T-helper 17 cell (primary cell): ENCODE results near the gene LEF1. TPM values are rescaled to one million over a fixed set of nuclear protein-coding genes. Genes with fewer than 3 reads are reported as not detected.
A peak's percentile ranks its signal among the peaks of the same experiment; 100 is the strongest.

ENCODE experiments used
- ATAC-seq: fragments of 150-1000 bp; cut with Tn5 transposase; 2 replicates; pipeline ENCODE4 v1.10.0; 2021; ENCODE audit warnings: mild to moderate bottlenecking, moderate library complexity
- DNase-seq, 3 donors: peaks; one replicate each; pipeline versions ENCODE4 v3.0.0 to v3.0.0-alpha.2; 2020 to 2021
- H3K9me3 ChIP-seq: one replicate; pipeline ENCODE4 v1.7.0; 2013; ENCODE audit warnings: low read length, mild to moderate bottlenecking; ENCODE audit not compliant: control insufficient read depth, poor library complexity, severe bottlenecking
- H3K27ac Mint-ChIP-seq: one replicate; pipeline ENCODE4 v1.8.0; 2022; ENCODE audit warnings: mild to moderate bottlenecking, moderate library complexity, mixed read lengths
- H3K27me3 Mint-ChIP-seq: one replicate; pipeline ENCODE4 v1.8.0; 2022; ENCODE audit warnings: mixed read lengths
- H3K36me3 Mint-ChIP-seq: one replicate; pipeline ENCODE4 v1.8.0; 2022; ENCODE audit warnings: low read depth, mixed read lengths
- H3K4me1 Mint-ChIP-seq: one replicate; pipeline ENCODE4 v1.8.0; 2022; ENCODE audit warnings: mild to moderate bottlenecking, mixed read lengths
- H3K4me3 Mint-ChIP-seq: one replicate; pipeline ENCODE4 v1.8.0; 2022; ENCODE audit warnings: mild to moderate bottlenecking, moderate library complexity, mixed read lengths
- total RNA-seq, 4 donors: library from RNA in 2 of 4; stranded (reverse) in 2 of 4; gene quantifications; one replicate each; pipeline ENCODE4 v1.2.3 and lab custom pipeline; 2022 to 2026

Gene LEF1
- total RNA-seq, 2 donors from 2014 or later = 236 to 319 TPM

DNA sequence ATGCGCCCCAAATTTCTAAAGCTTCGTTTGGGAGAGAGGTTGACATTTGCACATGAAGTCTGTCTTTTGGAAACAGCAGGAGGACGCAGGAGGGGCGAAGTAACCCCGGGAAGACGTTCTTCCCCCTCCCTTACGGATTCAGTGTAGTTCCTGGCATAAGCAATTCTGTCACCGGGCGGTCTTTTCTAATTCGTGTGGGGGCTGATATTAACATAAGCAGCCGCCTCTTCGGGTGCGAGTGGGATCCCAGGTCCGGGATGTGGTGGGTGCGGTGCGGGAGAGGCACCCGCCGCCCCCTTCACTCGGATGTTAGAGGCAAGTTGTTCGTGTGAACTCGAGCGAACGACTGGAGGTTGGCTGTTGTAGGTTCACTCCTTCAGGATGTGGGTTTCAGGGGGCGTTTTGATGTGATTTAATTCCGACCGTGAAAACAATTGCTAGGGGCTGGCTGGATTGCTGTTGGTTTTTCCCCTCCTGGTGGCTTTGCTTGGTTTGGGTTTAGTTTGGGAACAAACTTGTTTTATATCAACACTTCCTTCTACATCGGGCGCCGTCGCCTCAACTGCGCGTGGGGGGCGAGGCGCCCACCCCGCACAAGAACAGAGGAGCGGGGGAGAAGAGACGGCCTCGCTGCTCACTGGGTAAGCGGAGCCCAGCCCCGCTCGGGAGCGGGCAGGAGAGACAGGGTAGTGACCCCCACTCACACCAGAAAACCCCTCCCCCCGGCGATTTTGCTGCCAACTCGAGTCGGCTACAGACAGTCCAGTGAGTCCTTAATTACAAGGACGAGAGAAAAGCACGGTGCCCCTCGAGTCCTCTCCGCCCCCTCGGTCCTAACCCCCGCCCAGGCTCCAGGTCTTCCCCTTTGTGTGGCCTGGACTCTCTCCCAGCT lies 2.9 kb upstream of the LEF1 start:
- Mint-ChIP-seq H3K27ac (peak overlapping the region; percentile 97), H3K4me3 (peak overlapping the region; percentile 98), H3K36me3 (peaks cover 5% of the 10 kb centered on the region), H3K4me1 (peaks cover 41% of the 10 kb centered on the region), H3K27me3 (peaks cover 29% of the 10 kb centered on the region)
- ATAC-seq (peak; percentile 41), DNase-seq (peak in 2 of 3 donors; percentile 15 to 54)
- H3K9me3 ChIP-seq = no peaks in the 10 kb centered on the region

DNA sequence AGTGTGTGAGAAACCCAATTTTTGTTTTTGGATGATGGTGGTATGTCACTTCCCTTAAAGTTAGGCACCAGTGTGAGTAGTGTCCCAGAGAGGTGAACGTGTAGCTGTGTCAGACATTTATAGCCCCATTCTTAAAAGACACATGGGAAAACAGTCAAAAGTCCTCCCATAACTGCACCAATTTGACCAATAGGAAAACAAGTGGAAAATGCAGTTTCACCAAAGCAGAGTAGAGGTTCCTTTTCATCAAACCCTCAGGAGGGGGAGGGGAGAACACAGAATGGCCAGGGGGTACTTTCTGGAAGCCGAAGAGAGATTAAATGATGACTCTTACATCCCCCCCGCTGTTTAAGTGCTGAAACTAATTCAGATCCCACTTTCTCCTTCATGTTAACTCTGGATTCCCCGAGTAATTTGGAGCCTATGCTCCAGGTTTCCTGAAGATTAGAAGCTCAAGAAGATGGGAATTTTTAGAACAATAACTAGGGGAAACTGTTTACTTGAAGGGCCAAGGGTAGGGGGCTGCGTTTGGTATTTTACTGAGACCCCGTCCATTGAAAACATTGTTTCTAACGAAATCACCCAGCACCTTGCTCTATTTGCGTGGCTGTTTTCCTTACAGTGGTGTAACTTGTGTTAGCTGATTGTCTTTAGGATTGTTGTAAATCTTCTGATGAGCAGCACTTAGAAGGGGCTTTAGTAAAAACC lies 2.1 kb upstream of the LEF1 start:
- Mint-ChIP-seq H3K27ac (peak overlapping the region; percentile 97), H3K36me3 (peaks cover 5% of the 10 kb centered on the region), H3K4me1 (peaks cover 39% of the 10 kb centered on the region), H3K4me3 (peak overlapping the region; percentile 98), H3K27me3 (peaks cover 29% of the 10 kb centered on the region)
- ATAC-seq (no peak), DNase-seq (no peak)
- H3K9me3 ChIP-seq = no peaks in the 10 kb centered on the region

DNA sequence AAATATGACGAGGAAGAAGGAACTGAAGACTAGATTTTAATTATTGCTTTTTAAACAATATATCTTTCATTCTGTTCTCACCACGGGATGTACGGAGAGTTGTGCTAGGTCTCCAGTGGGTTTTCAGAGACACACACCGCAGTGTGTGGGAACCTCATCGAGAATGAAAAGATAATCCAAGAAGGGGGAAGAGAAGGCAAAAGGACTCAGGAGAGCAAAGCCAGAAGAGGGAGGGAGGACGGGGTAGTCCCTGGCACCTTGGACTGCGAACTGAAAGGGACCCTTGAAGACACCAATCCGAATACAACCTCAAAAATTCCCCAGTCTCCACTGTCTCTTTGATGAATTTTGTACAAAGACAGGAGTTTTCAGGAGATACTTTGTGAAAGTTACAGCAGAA lies 932 bp upstream of the LEF1 start:
- Mint-ChIP-seq H3K36me3 (peaks cover 5% of the 10 kb centered on the region), H3K27ac (peak overlapping the region; percentile 97), H3K27me3 (peaks cover 29% of the 10 kb centered on the region), H3K4me1 (peaks cover 39% of the 10 kb centered on the region), H3K4me3 (peak overlapping the region; percentile 98)
- no peak for DNase-seq
- H3K9me3 ChIP-seq = no peaks in the 10 kb centered on the region
- no peak for ATAC-seq

GRCh38 chr4:108168160-108168670 lies 517 bp downstream of the LEF1 start:
- H3K4me1 Mint-ChIP-seq = peaks cover 34% of the 10 kb centered on the region
- DNase-seq = no peak

DNA sequence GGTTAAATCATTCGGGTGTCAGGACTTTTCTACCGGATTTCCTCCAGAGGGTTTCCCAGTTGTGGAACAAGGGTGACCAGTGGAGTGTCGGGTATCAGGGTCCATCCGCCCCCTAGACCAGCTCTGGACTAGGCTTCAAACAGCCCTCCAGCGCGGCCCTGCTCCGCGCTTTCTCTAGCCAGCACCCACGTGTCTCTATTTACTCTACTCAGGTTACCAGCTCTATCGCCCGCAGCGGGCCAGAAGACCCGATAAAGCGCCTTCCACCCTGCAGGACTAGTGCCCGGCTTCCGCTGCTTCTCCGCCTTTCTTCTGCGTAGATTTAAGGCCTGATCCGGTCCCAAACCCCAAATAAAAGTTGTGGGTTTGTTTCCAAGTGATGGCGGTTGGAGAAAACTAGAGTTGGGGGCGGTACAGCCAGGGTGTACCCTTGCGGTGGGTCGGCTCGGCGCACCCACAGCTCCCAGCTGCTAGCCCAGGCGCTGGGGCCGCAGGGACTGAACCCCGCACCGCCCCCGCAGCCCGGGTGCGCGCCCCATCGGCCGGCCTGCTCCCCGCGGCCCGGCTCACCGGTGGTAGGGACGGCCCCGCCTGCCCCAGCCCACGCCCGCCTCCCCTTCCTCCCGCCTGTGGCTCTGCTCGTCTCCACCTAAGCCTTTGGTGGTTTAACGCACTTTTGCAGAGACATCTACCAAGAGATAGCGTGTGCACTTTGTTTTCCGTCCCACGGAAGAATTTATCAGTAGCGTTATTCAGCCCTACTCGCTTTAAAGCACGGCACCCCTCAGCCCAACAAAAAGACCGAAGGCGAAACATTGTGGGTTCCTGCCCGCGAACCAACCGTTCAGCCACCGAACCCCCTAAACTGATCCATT lies 2.1 kb downstream of the LEF1 start:
- peaks cover 5% of the 10 kb centered on the region for H3K36me3 Mint-ChIP-seq
- peak overlapping the region; percentile 98 for H3K4me3 Mint-ChIP-seq
- H3K4me1 Mint-ChIP-seq = peaks cover 36% of the 10 kb centered on the region
- ATAC-seq = peak; percentile 43
- no peaks in the 10 kb centered on the region for H3K9me3 ChIP-seq
- H3K27ac Mint-ChIP-seq = peak overlapping the region; percentile 97
- H3K27me3 Mint-ChIP-seq = peaks cover 28% of the 10 kb centered on the region
- peak; percentile 27 to 49 (median 43) for DNase-seq

More at GRCh38 chr4:108168160-108168670, 517 bp downstream of the LEF1 start:
- peaks cover 29% of the 10 kb centered on the region for H3K27me3 Mint-ChIP-seq
- peak overlapping the region; percentile 98 for H3K4me3 Mint-ChIP-seq
- H3K27ac Mint-ChIP-seq = peak overlapping the region; percentile 97
- H3K9me3 ChIP-seq = no peaks in the 10 kb centered on the region
- peaks cover 5% of the 10 kb centered on the region for H3K36me3 Mint-ChIP-seq
- ATAC-seq = peak; percentile 14

DNA sequence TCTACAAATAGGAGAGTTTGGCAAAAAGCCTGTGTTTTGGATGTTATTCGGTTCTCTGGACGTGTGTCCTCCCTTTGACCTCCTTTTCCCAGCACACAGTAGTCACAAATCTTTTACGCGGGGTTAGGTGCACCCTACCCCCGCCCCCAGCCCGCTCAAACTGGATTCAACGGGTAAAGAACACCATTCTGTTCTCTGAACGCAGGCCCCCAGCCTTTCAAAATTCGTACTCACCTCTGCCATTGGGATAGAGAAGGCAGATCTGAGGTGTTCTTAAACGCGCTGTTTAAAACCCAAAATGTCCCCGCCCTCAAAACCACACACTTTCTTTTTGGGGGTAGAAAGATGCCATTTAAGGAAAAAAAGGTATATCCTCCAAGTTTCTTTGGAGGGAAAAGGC lies 2.7 kb downstream of the LEF1 start:
- Mint-ChIP-seq H3K36me3 (peaks cover 5% of the 10 kb centered on the region), H3K4me1 (peaks cover 36% of the 10 kb centered on the region), H3K4me3 (peak overlapping the region; percentile 91), H3K27ac (peak overlapping the region; percentile 97), H3K27me3 (peaks cover 22% of the 10 kb centered on the region)
- peak in 1 of 3 donors; percentile 18 for DNase-seq
- no peaks in the 10 kb centered on the region for H3K9me3 ChIP-seq
- ATAC-seq = peak; percentile 44

- Mint-ChIP-seq H3K27me3 (peaks cover 19% of the 10 kb centered on the region), H3K36me3 (peaks cover 5% of the 10 kb centered on the region), H3K27ac (peak overlapping the region; percentile 97), H3K4me3 (peak overlapping the region; percentile 91), H3K4me1 (peaks cover 35% of the 10 kb centered on the region)
- ATAC-seq (peak; percentile 30), DNase-seq (no peak)
- no peaks in the 10 kb centered on the region for H3K9me3 ChIP-seq
Measured at GRCh38 chr4:108165586-108165985, 3.1 kb downstream of the LEF1 start.

DNA sequence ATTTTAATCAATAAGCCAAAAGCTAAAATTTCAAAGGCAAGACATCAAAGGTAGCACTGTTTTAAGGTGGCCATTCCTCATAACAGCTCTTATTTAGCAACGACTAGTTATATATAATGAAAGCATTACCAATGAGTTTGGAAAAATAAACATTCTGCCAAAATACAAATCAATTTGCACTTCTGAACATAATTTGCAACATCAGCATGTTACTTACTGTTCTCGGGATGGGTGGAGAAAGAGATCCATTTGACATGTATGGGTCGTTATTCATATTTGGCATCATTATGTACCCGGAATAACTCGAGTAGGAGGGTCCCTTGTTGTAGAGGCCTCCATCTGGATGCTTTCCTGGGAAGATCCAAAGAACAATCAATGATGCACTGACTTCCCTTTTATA lies 5.4 kb downstream of the LEF1 start:
- no peak for DNase-seq
- Mint-ChIP-seq H3K4me3 (peak overlapping the region; percentile 91), H3K4me1 (peaks cover 28% of the 10 kb centered on the region), H3K27me3 (no peaks in the 10 kb centered on the region), H3K27ac (peak overlapping the region; percentile 97), H3K36me3 (peaks cover 5% of the 10 kb centered on the region)
- ATAC-seq = no peak
- H3K9me3 ChIP-seq = no peaks in the 10 kb centered on the region

GRCh38 chr4:108160741-108161352 lies 7.9 kb downstream of the LEF1 start:
- H3K27ac Mint-ChIP-seq = peak overlapping the region; percentile 97
- ATAC-seq = peak; percentile 66

DNA sequence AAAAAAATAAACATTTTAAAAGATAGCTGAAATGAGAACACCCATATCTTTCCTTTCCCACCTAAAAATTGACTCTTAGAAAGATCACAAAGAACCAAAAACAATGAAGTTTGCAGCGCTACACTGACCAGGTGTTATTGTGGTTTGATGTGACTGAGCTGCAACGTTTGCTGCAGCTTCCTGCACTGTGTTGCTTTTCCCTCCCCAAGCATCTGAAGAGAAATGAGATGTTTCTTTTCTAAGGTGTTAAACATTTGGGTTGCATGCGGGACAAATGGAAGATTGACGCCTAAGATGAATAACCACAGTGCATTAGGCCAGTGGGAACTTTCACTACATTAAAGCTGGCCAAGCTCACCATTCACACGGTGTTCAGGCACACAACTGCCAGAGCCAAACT lies 8.9 kb downstream of the LEF1 start:
- H3K27ac Mint-ChIP-seq = peak overlapping the region; percentile 75
- DNase-seq (no peak), ATAC-seq (peak; percentile 70)
- no peaks in the 10 kb centered on the region for H3K9me3 ChIP-seq
- H3K27me3 Mint-ChIP-seq = no peaks in the 10 kb centered on the region
- peak overlapping the region; percentile 81 for H3K4me3 Mint-ChIP-seq
- no peaks in the 10 kb centered on the region for H3K36me3 Mint-ChIP-seq
- peaks cover 40% of the 10 kb centered on the region for H3K4me1 Mint-ChIP-seq

More at GRCh38 chr4:108160741-108161352, 7.9 kb downstream of the LEF1 start:
- Mint-ChIP-seq H3K36me3 (no peaks in the 10 kb centered on the region), H3K4me3 (peak overlapping the region; percentile 81), H3K27me3 (no peaks in the 10 kb centered on the region), H3K4me1 (peaks cover 31% of the 10 kb centered on the region)
- DNase-seq = no peak
- H3K9me3 ChIP-seq = no peaks in the 10 kb centered on the region

DNA sequence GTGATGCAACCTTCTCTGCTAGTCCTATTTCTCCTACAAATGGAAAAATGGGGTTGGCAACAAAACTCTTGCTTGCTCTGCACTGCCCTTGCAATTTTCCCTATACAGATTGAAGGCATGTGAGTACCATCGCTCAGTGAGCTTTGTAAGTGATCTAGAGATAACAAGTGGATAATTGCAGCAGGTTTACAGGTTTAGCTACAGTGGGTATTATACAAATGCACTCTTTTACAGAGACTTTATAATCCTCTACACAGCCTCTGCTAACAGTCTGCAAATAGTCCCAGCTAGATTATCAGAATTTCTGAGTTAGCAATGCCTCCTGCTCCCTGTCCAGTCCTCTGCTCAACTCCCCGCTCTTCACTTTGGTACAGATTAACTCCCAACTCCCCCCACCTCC lies 11.1 kb downstream of the LEF1 start:
- Mint-ChIP-seq H3K36me3 (no peaks in the 10 kb centered on the region), H3K4me3 (peak overlapping the region; percentile 76), H3K4me1 (peaks cover 46% of the 10 kb centered on the region), H3K27me3 (no peaks in the 10 kb centered on the region), H3K27ac (peak overlapping the region; percentile 83)
- no peak for DNase-seq
- no peaks in the 10 kb centered on the region for H3K9me3 ChIP-seq
- no peak for ATAC-seq

DNA sequence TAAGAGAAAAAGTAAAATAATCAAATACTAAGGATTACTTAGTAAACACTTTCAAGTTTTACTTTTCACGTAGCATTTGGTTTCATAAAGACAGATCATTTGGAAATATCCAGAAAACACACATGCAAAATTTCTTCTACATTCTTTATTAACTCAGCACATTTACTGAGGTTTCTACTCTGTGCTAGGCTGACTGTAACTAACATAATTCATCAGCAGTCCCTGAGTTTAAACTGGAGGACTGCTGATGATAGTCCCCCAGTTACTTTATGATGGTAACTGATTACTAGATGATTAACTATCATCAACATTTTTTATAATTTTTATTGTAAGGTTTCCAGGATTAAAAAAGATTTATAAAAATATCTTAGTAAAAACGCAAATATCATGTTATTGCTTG lies 12.3 kb downstream of the LEF1 start:
- H3K9me3 ChIP-seq = no peaks in the 10 kb centered on the region
- H3K36me3 Mint-ChIP-seq = peaks cover 5% of the 10 kb centered on the region
- H3K4me3 Mint-ChIP-seq = peak overlapping the region; percentile 72
- peaks cover 54% of the 10 kb centered on the region for H3K4me1 Mint-ChIP-seq
- peak overlapping the region; percentile 71 for H3K27ac Mint-ChIP-seq
- no peak for DNase-seq
- no peak for ATAC-seq
- H3K27me3 Mint-ChIP-seq = peaks cover 6% of the 10 kb centered on the region
